Measurements from ENCODE around the gene TCFL5.

The TCFL5 gene

DNA sequence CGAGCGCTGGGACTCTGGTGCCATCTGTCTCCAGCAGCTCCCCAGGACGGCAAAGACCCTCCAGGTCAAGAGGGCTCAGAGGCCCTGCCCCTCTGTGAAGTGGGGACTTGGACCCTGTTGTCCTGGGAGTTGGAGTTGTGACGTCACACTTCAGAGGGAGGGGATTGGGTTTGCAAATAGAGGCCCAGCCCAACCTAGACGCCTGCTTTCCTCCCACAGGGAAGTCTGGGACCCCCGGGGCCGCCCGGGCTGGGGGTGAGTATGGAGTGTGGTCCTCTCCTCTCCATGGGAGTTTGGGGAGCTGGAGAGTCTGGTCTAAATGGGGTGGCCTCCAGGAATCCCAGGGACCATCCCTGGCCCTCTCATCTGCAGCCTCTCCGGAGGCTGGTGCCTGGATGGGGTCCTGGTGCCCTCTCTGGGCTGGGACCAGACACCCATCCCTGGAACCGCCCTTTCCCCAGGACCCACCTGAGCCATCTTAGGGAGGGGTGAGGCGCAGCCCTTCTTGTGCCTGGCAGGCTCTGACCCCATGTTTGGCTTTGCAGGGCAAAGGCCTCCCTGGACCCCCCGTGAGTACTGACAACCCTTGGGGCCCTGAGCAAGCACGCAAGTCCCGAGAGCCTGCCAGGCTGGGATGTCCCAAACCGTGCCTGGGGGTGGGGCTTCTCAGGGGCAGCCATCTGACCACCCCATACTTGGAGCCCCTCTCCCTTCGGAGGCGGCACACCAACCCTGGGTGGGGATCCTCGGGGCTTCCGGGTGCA is 40.5 kb downstream of the TCFL5 start:
- DNase-seq: no peak

DNA sequence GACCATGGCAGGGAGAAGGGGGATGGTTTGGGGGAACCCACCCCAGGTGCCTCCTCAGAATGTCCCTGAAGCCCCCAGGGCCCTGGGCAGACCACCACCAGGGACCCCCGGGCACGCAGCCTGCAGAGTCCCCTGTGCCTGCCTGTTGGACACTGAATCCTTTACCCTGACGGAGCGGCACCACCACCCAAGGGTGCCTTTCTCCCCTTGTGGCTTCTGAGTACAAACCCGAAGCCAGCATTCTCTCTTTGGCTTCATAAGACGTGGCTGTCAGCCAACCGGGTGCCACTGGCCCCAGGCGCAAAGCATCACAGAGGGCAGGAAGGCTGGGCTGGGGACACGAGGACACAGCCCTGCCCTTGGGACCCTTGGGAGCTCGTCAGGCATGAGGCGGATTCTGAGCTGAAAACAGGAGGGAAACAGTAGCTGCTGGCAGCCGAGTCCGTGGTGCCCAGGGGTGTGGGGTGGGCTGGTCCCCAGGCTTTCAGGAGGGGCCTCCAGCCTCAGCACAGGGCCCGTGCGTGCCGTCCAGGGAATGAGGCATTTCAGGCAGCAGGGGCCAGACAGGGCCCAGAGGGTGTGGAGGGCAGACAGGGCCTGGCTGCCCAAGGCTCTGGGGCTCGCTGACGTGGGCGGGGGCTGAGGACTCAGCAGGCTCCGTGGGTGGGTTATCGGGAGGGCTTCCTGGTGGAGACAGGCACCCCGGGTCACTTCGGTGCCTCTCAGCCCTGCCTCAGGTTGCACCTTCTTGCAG is 41.2 kb downstream of the TCFL5 start:
- DNase-seq: no peak

DNA sequence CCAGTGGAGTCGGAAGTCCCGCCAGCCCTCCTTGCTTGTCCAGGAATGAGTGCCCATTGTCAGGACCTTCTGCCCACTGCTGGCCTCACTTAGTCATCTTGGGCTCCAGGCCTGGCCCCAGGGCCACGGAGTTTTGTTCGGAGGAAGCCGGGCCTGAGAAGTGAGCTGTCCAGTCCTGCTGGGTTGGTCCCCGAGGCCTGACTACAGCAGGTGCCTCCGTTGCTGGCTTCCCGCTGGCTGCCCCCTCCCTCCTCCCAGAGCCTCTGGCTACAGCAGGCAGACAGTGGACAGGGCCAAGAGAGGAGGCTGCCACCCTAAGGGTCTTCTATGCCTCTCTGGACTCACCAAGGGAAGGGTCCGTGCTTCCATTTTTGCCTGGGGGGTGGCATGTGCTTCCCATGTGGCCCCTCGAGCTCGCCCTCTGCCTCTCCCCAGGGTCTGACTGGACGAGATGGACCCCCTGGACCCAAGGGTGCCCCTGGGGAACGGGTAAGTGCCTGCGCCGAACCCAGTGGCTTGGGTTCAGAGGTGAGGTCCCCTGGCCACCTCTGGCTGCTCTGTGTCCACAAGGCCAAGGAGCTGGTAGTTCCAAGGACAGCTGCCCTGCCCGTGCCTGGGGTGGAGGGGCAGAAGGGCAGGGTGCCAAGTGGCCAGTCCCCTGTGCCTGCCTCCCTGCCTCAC is 42.0 kb downstream of the TCFL5 start:
- DNase-seq: no peak

DNA sequence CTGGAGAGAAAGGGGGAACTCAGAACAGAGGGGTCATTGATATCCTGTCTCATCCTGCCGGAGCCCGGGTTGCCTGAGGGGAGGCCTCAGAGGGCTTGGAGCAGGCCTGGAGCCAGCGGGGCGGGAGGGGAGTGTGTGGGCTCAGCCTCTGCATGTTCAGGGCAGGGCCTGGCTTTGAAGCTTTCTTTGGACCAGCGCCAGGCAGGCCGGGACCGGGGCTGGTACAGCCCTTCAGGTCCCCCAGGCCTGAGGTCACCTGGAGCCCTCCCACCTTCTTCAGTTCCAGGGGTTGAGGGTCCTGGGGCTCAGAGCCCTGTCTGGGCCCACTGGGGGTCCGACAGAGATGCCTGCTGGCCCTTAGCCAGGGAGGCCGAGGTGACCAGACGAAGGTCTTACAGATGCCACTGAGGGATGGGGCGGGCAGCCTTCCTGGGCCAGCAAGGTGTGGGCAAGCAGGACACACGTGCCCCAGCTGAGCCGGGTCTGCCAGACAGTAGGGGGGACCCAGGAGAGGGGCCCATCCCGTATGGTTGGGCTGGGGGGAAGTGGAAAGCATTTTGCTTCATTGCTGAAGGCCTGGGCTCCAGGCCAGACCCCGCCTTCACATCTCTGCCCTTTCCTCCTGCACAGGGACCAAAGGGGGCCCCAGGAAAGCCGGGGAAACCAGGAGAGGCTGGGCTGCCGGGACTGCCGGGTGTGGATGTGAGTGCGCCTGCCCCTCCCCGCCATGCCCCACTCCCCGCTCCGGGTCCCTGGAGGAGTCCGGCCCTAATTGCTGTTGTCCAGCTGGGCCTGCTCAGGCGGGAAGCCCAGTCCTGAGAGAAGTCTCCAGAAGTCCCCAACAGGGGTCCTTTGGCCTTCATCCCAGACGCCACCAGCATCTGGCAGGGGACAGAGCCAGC is 42.8 kb downstream of the TCFL5 start:
- DNase-seq: peak; percentile 54

DNA sequence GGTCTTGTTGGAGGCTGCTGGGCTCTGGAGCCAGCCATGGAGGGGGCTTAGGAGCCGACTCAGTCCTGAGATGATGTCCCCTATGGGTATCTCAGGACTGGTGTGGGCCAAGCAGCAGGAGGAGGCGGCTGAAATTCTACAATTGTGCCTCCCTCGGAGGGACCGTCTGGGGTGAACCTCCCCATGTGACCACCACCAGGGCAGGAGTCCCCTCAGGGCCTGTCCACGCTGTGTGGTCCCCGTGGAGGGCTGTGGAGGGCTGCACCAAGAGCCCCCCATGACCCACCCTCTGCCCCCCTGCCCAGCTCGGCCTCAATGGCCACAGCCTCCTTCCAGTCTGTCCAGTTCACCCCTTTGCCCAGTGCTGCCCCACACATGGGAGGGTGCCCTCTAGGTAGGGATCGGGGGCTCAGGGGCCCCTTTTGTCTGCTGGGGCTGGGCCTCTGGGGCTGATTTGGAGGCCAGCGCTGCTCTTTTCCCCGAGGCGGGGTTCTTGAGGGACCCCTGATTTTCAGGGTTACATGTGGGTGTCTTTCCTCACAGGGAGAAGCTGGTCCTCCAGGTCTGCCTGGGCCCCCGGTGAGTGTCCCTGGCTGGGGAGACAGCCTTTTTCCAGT is 43.5 kb downstream of the TCFL5 start:
- DNase-seq: no peak

DNA sequence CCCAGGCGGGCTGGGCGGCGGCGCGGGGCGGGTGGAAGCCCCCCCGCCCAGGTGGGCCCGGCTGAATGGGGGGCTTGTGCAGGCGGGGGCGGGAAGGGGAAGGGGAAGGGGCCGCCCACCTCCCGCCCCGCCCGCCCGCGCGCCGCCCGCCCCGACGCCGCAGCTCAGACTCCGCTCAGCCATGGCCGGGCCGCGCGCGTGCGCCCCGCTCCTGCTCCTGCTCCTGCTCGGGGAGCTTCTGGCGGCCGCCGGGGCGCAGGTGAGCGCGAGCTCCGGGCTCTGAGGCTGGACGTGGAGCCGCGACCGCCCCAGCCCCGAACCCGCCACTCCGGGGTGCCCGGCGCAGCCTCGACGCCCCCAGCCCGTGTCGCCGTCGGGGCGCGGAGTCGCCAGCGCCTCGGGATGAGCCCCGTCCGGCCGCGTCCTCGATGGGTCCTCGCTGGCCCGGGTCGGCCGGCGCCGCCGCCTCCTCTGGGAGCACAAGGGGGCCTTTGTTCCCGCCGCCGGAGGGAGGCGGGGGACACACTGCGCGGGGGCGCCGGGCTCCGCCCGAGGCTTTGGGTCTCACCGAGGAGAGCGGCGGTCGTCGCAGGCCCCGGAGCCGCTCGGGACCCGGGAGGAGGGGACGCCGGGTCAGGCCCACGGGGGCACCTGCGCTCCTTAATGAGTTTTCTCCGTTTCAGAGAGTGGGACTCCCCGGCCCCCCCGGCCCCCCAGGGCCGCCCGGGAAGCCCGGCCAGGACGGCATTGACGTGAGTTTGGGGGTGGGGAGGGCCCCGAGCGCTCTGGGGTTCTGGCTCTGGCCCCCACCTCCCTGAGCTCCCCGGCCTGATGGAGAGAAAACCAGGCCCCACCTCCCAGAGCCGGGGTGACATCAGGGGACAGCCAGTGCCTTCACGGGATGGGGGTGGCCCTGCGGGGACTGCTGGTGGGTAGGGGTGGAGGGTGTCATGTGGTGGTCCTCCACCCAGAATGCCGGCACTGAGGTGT is 44.4 kb downstream of the TCFL5 start, which contains the start of gene COL9A3:
Gene COL9A3 (plus strand): TSS at position 167 of the 990 bp plus-strand sequence. CDS start 15 bp downstream, at position 182.
- DNase-seq: no peak

DNA sequence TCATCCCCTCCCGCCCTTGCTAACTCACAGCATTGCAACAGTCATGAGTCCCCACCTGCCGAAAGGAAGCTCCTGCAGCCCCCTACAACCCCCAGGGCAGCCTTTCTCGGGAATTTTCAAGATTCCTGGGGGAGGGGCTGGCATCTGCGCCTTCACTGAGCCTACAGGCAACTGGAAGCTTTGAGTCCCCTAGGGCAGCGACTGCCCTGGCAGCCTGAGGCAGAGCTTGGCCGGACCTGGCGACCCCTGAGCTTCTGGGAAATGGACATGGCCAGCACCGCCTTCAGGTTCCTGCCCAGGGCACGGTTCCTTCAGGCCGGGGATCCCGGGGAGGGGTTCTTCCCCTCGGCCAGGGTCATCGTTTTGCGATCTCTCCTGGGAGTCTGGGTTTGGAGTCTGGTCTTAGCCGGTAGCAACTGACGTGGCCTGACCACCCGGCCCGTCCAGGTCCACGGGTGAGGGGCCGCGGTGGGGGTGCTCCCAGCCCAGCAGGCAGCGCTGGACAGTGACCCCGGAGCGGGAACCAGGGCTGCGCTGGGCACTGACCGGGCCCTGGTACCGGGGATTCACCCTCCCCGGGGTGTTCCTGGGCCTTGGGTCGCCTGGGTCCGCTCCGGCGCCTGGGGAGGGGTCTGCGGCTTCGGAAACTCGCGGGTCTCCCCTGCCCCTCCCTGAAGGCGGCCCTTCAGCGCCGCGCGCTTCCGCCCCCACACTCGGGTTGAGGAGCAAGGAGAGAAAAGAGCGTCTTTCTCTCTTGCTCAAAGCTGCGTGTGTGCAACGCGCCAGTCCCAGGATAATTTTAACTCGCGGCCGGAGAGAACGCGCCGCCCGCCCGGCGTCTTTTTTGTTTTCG is 45.4 kb downstream of the TCFL5 start:
- no peak for DNase-seq

DNA sequence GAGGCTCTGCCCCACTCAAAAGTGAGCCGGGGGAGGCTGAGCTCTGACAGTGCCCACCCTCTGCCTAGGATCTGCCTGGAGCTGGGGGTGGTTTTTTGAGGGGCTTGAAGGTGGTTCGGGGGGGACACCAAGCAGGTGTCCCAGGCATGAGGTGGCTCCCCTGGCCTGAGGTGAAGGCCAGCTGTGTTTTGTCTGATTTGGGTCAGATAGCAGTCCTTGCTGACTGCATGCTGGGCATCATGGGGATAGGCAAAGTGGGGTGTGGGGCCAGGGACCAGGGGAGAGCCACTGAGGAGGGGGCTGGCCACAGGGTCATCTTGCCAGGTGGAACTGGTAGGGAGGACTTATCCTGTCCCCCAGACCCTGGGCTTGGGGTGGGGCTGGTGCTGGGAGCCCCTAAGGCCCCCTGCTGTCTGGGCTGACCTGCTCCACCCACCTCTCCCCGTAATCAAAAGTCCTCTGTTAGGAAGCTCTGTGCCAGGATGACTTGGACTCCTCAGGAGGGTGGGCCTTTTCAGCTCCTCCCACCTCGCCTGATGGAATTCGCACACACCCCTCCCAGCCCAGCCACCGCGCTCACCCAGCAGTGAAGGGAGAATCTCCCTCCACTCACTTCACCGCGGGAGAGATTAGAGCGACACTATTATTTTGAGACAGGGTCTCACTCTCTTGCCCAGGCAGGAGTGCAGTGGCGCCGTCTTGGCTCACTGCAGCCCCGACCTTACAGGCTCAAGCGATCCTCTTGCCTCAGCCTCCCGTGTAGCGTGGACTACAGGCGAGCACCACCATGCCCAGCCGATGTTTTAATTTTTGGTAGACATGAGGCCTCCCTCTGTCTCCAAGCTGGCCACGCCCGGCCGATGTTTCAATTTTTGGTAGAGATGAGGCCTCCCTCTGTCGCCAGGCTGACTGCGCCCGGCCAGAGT is 46.3 kb downstream of the TCFL5 start:
- peak; percentile 53 for DNase-seq

DNA sequence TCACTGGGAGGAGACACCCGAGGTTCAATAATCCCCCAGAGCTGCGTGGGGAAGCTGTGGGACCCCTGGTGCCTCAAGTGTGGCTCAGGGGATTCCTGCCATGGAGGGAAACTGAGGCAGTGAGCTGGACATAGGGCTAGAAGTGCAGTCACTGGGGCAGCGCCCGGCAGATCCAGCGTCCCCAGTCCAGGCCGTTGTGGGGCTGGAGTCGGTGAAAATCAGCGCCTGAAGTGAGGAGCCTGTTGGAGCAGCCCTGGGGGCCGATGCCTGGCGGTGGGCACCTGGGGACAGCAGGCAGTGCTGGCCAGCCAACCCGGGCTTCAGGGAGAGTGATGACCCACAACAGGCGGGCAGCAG is 46.9 kb downstream of the TCFL5 start:
- DNase-seq: no peak

DNA sequence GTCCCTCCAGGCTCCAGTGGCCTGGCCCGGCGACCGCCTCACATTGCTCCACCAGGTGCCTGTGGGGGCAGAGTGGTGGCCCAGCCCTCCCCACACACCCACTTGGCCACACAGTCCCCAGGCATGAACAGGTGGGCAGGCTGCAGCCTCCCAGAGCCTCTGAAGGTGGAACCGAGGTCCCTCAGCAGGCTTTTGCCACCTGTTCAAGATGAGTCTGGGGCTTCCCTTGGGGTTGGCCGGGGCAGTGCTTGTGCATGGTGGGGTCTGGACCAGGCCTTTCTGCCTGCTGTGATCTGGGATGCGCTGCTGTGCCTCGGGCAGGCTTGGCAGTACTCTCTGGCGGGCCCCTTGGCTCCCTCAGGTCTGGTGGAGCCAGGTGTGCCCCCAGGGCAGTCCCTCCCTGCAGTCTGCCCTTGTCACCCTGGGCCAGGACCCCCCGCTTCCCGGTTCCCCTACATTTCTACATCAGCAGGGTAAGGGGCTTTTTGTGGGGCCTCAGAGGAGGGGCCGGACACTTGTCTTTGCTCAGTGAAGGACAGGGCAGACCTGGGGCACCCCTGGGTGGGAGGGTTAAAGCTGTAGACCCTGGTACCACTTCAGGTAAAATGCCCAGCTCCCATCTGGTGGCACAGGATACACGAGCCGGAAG is 47.4 kb downstream of the TCFL5 start:
- no peak for DNase-seq

DNA sequence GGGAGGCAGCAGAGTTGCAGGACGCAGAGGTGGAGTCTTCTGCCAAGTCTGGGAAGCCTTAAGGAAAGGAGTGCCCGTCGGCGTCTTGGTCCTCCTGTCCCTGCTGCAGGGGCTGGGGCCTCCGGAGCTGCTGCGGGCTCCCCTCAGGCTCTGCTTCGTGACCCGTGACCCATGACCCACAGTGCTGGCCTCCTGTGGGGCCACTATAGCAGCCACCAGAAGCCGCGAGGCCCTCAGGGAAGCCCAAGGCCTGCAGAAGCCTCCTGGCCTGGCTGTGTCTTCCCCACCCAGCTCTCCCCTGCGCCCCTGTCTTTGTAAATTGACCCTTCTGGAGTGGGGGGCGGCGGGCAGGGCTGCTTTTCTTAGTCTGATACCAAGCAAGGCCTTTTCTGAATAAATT is 48.0 kb downstream of the TCFL5 start:
- no peak for DNase-seq

DNA sequence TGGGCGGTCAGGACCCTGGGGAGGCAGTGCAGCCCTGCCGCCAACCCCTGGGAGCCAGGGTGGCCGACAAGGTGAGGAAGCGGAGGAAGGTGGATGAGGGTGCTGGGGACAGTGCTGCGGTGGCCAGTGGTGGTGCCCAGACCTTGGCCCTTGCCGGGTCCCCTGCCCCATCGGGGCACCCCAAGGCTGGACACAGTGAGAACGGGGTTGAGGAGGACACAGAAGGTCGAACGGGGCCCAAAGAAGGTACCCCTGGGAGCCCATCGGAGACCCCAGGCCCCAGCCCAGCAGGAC is 48.8 kb downstream of the TCFL5 start:
- DNase-seq: no peak

DNA sequence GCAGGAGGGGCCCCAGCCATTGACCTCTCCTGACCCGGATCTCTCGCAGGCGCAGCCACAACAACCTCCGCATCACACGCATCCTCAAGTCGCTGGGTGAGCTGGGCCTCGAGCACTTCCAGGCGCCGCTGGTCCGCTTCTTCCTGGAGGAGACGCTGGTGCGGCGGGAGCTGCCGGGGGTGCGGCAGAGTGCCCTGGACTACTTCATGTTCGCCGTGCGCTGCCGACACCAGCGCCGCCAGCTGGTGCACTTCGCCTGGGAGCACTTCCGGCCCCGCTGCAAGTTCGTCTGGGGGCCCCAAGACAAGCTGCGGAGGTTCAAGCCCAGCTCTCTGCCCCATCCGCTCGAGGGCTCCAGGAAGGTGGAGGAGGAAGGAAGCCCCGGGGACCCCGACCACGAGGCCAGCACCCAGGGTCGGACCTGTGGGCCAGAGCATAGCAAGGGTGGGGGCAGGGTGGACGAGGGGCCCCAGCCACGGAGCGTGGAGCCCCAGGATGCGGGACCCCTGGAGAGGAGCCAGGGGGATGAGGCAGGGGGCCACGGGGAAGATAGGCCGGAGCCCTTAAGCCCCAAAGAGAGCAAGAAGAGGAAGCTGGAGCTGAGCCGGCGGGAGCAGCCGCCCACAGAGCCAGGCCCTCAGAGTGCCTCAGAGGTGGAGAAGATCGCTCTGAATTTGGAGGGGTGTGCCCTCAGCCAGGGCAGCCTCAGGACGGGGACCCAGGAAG is 49.3 kb downstream of the TCFL5 start:
- no peak for DNase-seq

DNA sequence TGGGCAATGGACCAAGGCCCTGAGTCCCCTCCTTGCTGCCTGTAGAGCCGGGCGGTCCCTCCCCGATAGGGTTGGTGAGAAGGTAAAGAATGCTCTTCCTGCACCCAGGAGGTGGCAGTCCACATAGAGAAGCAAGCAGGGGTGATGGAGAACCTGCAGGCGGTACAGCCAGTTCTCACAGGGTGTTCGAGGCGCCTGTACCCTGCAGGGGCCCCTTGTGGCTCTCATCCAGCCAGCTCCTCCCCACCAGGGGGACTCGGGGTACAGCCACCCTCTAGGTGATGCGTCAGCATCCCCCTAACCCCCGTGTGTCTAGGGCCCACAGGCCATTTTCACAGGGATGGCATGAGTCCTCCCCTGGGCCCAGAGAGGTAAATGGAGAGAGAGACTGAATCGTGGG is 49.9 kb downstream of the TCFL5 start:
- DNase-seq: no peak

DNA sequence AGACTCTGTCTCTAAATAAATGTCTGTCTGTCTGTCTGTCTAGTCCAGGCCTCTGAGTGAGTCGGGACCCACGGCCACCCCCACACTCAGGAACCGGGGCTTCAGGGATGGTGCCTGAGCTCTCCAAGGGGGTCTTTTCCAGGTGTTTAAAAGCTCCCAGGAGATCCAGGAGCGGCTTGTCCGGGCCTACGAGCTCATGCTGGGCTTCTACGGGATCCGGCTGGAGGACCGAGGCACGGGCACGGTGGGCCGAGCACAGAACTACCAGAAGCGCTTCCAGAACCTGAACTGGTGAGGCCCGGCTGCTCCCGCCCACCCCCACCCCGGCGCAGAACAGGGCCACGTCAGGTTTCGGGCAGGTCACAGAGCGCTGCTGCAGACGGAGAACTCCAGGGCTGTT is 50.3 kb downstream of the TCFL5 start:
- DNase-seq: no peak

DNA sequence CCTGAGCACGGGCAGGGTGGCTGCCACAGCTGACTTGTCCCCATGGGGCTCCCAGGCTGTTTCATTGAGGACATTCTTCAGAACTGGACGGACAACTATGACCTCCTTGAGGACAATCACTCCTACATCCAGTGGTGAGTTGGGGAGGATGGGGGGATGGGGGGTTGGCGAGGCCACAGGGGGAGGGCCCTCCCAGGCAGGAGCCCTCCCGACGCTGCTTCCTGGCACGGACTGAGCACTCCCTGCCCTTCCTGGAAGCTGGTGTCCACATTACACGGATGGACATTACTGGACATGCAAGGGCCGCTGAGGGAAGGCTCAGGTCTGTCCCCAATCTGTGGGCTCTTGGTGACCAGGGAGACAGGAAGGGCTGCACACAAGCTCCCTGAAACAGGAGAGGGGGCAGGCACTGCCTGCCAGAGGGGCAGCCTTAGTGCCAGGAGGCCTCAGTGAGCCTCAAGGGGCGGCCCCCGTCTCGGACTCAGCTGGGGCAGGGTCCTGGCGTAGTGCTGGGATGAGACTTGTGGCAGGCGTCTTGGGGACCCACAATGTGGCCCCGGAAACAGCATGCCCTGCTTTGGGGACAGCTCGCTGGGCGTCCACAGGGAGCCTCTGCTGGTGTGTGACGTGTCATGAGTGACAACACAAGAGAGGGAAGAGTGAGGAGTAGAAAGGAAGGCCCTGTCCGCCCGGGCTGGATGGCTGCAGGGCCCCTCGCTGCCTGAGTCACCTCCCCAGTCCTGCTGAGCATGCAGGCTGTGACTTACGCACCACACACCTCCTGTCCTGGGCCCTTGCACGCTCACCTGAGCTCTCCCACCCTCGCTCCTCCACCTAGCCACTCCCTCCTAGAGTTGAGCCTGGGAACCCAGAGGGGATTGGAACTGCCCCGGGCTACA is 51.8 kb downstream of the TCFL5 start:
- no peak for DNase-seq
